ENCODE results near the gene MYOCOS.

DNA sequence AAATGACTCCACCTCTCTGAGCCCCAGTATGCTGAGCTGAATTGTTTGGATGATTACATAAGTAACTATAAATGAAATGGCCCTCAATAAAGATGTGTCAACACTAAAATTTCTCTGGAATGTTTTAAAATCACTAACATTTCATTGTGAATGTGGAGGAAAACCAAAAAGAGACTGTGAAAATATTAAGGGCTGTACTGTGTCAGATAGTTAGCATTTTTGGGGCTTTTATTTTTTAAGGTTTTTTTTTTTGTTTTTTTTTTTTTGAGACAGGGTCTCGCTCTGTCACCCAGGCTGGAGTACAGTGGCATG is 24.2 kb downstream of the MYOCOS start:
- TF ChIP-seq, protein P1, sequence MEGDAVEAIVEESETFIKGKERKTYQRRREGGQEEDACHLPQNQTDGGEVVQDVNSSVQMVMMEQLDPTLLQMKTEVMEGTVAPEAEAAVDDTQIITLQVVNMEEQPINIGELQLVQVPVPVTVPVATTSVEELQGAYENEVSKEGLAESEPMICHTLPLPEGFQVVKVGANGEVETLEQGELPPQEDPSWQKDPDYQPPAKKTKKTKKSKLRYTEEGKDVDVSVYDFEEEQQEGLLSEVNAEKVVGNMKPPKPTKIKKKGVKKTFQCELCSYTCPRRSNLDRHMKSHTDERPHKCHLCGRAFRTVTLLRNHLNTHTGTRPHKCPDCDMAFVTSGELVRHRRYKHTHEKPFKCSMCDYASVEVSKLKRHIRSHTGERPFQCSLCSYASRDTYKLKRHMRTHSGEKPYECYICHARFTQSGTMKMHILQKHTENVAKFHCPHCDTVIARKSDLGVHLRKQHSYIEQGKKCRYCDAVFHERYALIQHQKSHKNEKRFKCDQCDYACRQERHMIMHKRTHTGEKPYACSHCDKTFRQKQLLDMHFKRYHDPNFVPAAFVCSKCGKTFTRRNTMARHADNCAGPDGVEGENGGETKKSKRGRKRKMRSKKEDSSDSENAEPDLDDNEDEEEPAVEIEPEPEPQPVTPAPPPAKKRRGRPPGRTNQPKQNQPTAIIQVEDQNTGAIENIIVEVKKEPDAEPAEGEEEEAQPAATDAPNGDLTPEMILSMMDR (conservative IDR thresholded peaks at IDR 0.05; ENCODE audit: low read depth, low read length): no peak
- TF ChIP-seq RFX5 (IDR thresholded peaks at IDR 0.05; ENCODE audit: low read depth, low read length) (no peak), FOS (IDR thresholded peaks at IDR 0.05; ENCODE audit: low read depth, low read length) (no peak), CHD1 (IDR thresholded peaks at IDR 0.05; ENCODE audit: low read depth, low read length) (no peak), MAFK (IDR thresholded peaks at IDR 0.05; ENCODE audit: low read depth, low read length) (no peak), MXI1 (IDR thresholded peaks at IDR 0.05; ENCODE audit: borderline replicate concordance, low read depth, low read length) (no peak), POLR2A (IDR thresholded peaks at IDR 0.05; ENCODE audit: low read depth, low read length) (no peak), NFE2L2 (IDR thresholded peaks at IDR 0.05; ENCODE audit: low read depth, low read length) (no peak), CEBPB (IDR thresholded peaks at IDR 0.05; ENCODE audit: low read depth, low read length) (no peak), RCOR1 (IDR thresholded peaks at IDR 0.05; ENCODE audit: insufficient replicate concordance, low read length) (no peak)
- TF ChIP-seq, protein P2, sequence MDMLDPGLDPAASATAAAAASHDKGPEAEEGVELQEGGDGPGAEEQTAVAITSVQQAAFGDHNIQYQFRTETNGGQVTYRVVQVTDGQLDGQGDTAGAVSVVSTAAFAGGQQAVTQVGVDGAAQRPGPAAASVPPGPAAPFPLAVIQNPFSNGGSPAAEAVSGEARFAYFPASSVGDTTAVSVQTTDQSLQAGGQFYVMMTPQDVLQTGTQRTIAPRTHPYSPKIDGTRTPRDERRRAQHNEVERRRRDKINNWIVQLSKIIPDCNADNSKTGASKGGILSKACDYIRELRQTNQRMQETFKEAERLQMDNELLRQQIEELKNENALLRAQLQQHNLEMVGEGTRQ (IDR thresholded peaks at IDR 0.05; ENCODE audit: low read depth, low read length): no peak
- TF ChIP-seq, protein P3, sequence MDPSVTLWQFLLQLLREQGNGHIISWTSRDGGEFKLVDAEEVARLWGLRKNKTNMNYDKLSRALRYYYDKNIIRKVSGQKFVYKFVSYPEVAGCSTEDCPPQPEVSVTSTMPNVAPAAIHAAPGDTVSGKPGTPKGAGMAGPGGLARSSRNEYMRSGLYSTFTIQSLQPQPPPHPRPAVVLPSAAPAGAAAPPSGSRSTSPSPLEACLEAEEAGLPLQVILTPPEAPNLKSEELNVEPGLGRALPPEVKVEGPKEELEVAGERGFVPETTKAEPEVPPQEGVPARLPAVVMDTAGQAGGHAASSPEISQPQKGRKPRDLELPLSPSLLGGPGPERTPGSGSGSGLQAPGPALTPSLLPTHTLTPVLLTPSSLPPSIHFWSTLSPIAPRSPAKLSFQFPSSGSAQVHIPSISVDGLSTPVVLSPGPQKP (IDR thresholded peaks at IDR 0.05; ENCODE audit: borderline replicate concordance, low read depth, low read length): no peak

Data from IMR-90 (cell line).